NB4 (cell line): ENCODE data around the gene SLC8A2.

Source experiments
- DNase-seq: peaks from one replicate; pipeline ENCODE4 v3.0.0; 2010; ENCODE audit warnings: low read depth
- H3K4me3 ChIP-seq: one replicate; pipeline ENCODE4 v1.5.1; 2011; ENCODE audit warnings: mild to moderate bottlenecking, low read depth, low read length, moderate library complexity
- CTCF ChIP-seq: IDR thresholded peaks from one replicate; pipeline ENCODE4 v1.5.1; 2012; ENCODE audit warnings: low read depth, low read length
- MAX ChIP-seq: IDR thresholded peaks from 2 replicates; pipeline ENCODE4 v1.6.1; 2011; ENCODE audit warnings: low read depth, low read length
- MYC ChIP-seq: IDR thresholded peaks from 2 replicates; pipeline ENCODE4 v1.6.1; 2011; ENCODE audit warnings: low read depth, low read length
- POLR2A ChIP-seq: IDR thresholded peaks from 2 replicates; pipeline ENCODE4 v1.6.1; 2011; ENCODE audit warnings: mild to moderate bottlenecking; ENCODE audit not compliant: insufficient read length; ENCODE audit errors: extremely low read depth

SLC8A2 gene

GRCh38 chr19:47483800-47484690, 12.4 kb upstream of the SLC8A2 start, which contains the start of gene KPTN:
Gene KPTN, minus strand, starts transcription at chr19:47484219. Its CDS starts 59 bp downstream, at chr19:47484160.
- peak; percentile 100 for DNase-seq
- peak within 1 kb of the TSS; percentile 64 for H3K4me3 ChIP-seq
- TF ChIP-seq MYC (peak; percentile 93), CTCF (peak; percentile 100), POLR2A (peak; percentile 85), MAX (peak; percentile 93)

- DNase-seq = no peak
- TF ChIP-seq CTCF = no peak
- TF ChIP-seq POLR2A = no peak
- no peak for TF ChIP-seq MAX
- no peak for TF ChIP-seq MYC
- H3K4me3 ChIP-seq = peak overlapping the region; percentile 64
Measured at GRCh38 chr19:47483200-47483599, 11.5 kb upstream of the SLC8A2 start.

GRCh38 chr19:47481460-47482052, 9.9 kb upstream of the SLC8A2 start:
- no peak overlapping the region for H3K4me3 ChIP-seq
- DNase-seq = no peak
- TF ChIP-seq CTCF (no peak), POLR2A (no peak), MAX (no peak), MYC (no peak)

- TF ChIP-seq POLR2A (no peak), CTCF (no peak), MYC (no peak), MAX (no peak)
- no peak overlapping the region for H3K4me3 ChIP-seq
Measured at GRCh38 chr19:47480658-47481057, 9.0 kb upstream of the SLC8A2 start.

GRCh38 chr19:47479701-47480503, 8.2 kb upstream of the SLC8A2 start:
- TF ChIP-seq MYC (no peak), MAX (no peak), CTCF (no peak), POLR2A (no peak)
- H3K4me3 ChIP-seq = no peak overlapping the region
- DNase-seq = no peak

More at GRCh38 chr19:47480658-47481057, 9.0 kb upstream of the SLC8A2 start:
- no peak for DNase-seq
